ENCODE results near the gene CREB5.

The CREB5 gene

GRCh38 chr7:28411876-28412662 lies at the start of gene CREB5:
CREB5 (plus strand) TSS chr7:28412518; CDS start chr7:28412915, 397 bp downstream.
- Histone ChIP-seq H3K9me3 (ENCODE audit: control insufficient read depth in 2 of 2, low read length in 2 of 2) (no peaks in the 10 kb centered on the region), H3K27me3 (ENCODE audit: control insufficient read depth in 1 of 2, insufficient read depth in 2 of 2, low read length in 2 of 2) (no peaks in the 10 kb centered on the region), H3K4me1 (ENCODE audit: control insufficient read depth, insufficient read depth, low read length) (peaks cover 17% of the 10 kb centered on the region), H3K4me3 (ENCODE audit: low read length in 2 of 2) (peak within 1 kb of the TSS in 1 of 2 donors; percentile 85), H3K27ac (ENCODE audit: low read length) (no peak within 1 kb of the TSS), H3K9ac (ENCODE audit: low read length in 2 of 2) (no peak within 1 kb of the TSS), H3K36me3 (ENCODE audit: control insufficient read depth in 2 of 2, insufficient read depth in 2 of 2, low read length in 2 of 2) (no peaks in the 10 kb centered on the region)

- no peaks in the 10 kb centered on the region for H3K27me3 ChIP-seq (ENCODE audit: control insufficient read depth in 1 of 2, insufficient read depth in 2 of 2, low read length in 2 of 2)
- H3K27ac ChIP-seq (ENCODE audit: low read length): no peak overlapping the region
- peaks cover 0 to 5% of the 10 kb centered on the region in 2 donors for H3K9me3 ChIP-seq (ENCODE audit: control insufficient read depth in 2 of 2, low read length in 2 of 2)
- no peak overlapping the region for H3K9ac ChIP-seq (ENCODE audit: low read length in 2 of 2)
- H3K36me3 ChIP-seq (ENCODE audit: control insufficient read depth in 2 of 2, insufficient read depth in 2 of 2, low read length in 2 of 2): no peaks in the 10 kb centered on the region
- no peaks in the 10 kb centered on the region for H3K4me1 ChIP-seq (ENCODE audit: control insufficient read depth, insufficient read depth, low read length)
- H3K4me3 ChIP-seq (ENCODE audit: low read length in 2 of 2): no peak overlapping the region
These were observed 49.5 kb upstream of the CREB5 start for GRCh38 chr7:28362812-28363211.

- Histone ChIP-seq H3K4me1 (ENCODE audit: control insufficient read depth, insufficient read depth, low read length) (no peaks in the 10 kb centered on the region), H3K27me3 (ENCODE audit: control insufficient read depth in 1 of 2, insufficient read depth in 2 of 2, low read length in 2 of 2) (peaks cover 0 to 3% of the 10 kb centered on the region in 2 donors), H3K9me3 (ENCODE audit: control insufficient read depth in 2 of 2, low read length in 2 of 2) (peaks cover 0 to 5% of the 10 kb centered on the region in 2 donors), H3K4me3 (ENCODE audit: low read length in 2 of 2) (no peak overlapping the region), H3K36me3 (ENCODE audit: control insufficient read depth in 2 of 2, insufficient read depth in 2 of 2, low read length in 2 of 2) (no peaks in the 10 kb centered on the region), H3K9ac (ENCODE audit: low read length in 2 of 2) (no peak overlapping the region), H3K27ac (ENCODE audit: low read length) (no peak overlapping the region)
These were observed 48.2 kb upstream of the CREB5 start for GRCh38 chr7:28364082-28364481.

- H3K4me3 ChIP-seq (ENCODE audit: low read length in 2 of 2): no peak overlapping the region
- H3K27ac ChIP-seq (ENCODE audit: low read length): no peak overlapping the region
- H3K27me3 ChIP-seq (ENCODE audit: control insufficient read depth in 1 of 2, insufficient read depth in 2 of 2, low read length in 2 of 2): peaks cover 0 to 3% of the 10 kb centered on the region in 2 donors
These were observed 42.8 kb upstream of the CREB5 start for GRCh38 chr7:28369523-28369922.

GRCh38 chr7:28371846-28372245 lies 40.5 kb upstream of the CREB5 start:
- Histone ChIP-seq H3K4me1 (ENCODE audit: control insufficient read depth, insufficient read depth, low read length) (no peaks in the 10 kb centered on the region), H3K9ac (ENCODE audit: low read length in 2 of 2) (no peak overlapping the region), H3K36me3 (ENCODE audit: control insufficient read depth in 2 of 2, insufficient read depth in 2 of 2, low read length in 2 of 2) (no peaks in the 10 kb centered on the region), H3K27me3 (ENCODE audit: control insufficient read depth in 1 of 2, insufficient read depth in 2 of 2, low read length in 2 of 2) (peaks cover 0 to 3% of the 10 kb centered on the region in 2 donors), H3K27ac (ENCODE audit: low read length) (no peak overlapping the region), H3K4me3 (ENCODE audit: low read length in 2 of 2) (no peak overlapping the region), H3K9me3 (ENCODE audit: control insufficient read depth in 2 of 2, low read length in 2 of 2) (no peaks in the 10 kb centered on the region)

More at GRCh38 chr7:28369523-28369922, 42.8 kb upstream of the CREB5 start:
- Histone ChIP-seq H3K4me1 (ENCODE audit: control insufficient read depth, insufficient read depth, low read length) (no peaks in the 10 kb centered on the region), H3K9me3 (ENCODE audit: control insufficient read depth in 2 of 2, low read length in 2 of 2) (no peaks in the 10 kb centered on the region), H3K36me3 (ENCODE audit: control insufficient read depth in 2 of 2, insufficient read depth in 2 of 2, low read length in 2 of 2) (no peaks in the 10 kb centered on the region), H3K9ac (ENCODE audit: low read length in 2 of 2) (no peak overlapping the region)

GRCh38 chr7:28373990-28374389 lies 38.3 kb upstream of the CREB5 start:
- Histone ChIP-seq H3K9ac (ENCODE audit: low read length in 2 of 2) (no peak overlapping the region), H3K4me1 (ENCODE audit: control insufficient read depth, insufficient read depth, low read length) (no peaks in the 10 kb centered on the region), H3K4me3 (ENCODE audit: low read length in 2 of 2) (no peak overlapping the region), H3K27me3 (ENCODE audit: control insufficient read depth in 1 of 2, insufficient read depth in 2 of 2, low read length in 2 of 2) (no peaks in the 10 kb centered on the region), H3K27ac (ENCODE audit: low read length) (no peak overlapping the region), H3K36me3 (ENCODE audit: control insufficient read depth in 2 of 2, insufficient read depth in 2 of 2, low read length in 2 of 2) (no peaks in the 10 kb centered on the region), H3K9me3 (ENCODE audit: control insufficient read depth in 2 of 2, low read length in 2 of 2) (no peaks in the 10 kb centered on the region)

- H3K36me3 ChIP-seq (ENCODE audit: control insufficient read depth in 2 of 2, insufficient read depth in 2 of 2, low read length in 2 of 2): no peaks in the 10 kb centered on the region
- H3K9ac ChIP-seq (ENCODE audit: low read length in 2 of 2): no peak overlapping the region
- no peaks in the 10 kb centered on the region for H3K4me1 ChIP-seq (ENCODE audit: control insufficient read depth, insufficient read depth, low read length)
- H3K4me3 ChIP-seq (ENCODE audit: low read length in 2 of 2): no peak overlapping the region
- H3K27me3 ChIP-seq (ENCODE audit: control insufficient read depth in 1 of 2, insufficient read depth in 2 of 2, low read length in 2 of 2): no peaks in the 10 kb centered on the region
- no peak overlapping the region for H3K27ac ChIP-seq (ENCODE audit: low read length)
- no peaks in the 10 kb centered on the region for H3K9me3 ChIP-seq (ENCODE audit: control insufficient read depth in 2 of 2, low read length in 2 of 2)
These were observed 36.6 kb upstream of the CREB5 start for GRCh38 chr7:28375729-28376128.

GRCh38 chr7:28376634-28377033 lies 35.7 kb upstream of the CREB5 start:
- Histone ChIP-seq H3K9me3 (ENCODE audit: control insufficient read depth in 2 of 2, low read length in 2 of 2) (no peaks in the 10 kb centered on the region), H3K27ac (ENCODE audit: low read length) (no peak overlapping the region)

GRCh38 chr7:28378574-28379149 lies 33.7 kb upstream of the CREB5 start:
- no peaks in the 10 kb centered on the region for H3K4me1 ChIP-seq (ENCODE audit: control insufficient read depth, insufficient read depth, low read length)
- H3K27ac ChIP-seq (ENCODE audit: low read length): no peak overlapping the region
- no peak overlapping the region for H3K9ac ChIP-seq (ENCODE audit: low read length in 2 of 2)
- H3K36me3 ChIP-seq (ENCODE audit: control insufficient read depth in 2 of 2, insufficient read depth in 2 of 2, low read length in 2 of 2): no peaks in the 10 kb centered on the region
- no peaks in the 10 kb centered on the region for H3K9me3 ChIP-seq (ENCODE audit: control insufficient read depth in 2 of 2, low read length in 2 of 2)
- no peaks in the 10 kb centered on the region for H3K27me3 ChIP-seq (ENCODE audit: control insufficient read depth in 1 of 2, insufficient read depth in 2 of 2, low read length in 2 of 2)
- H3K4me3 ChIP-seq (ENCODE audit: low read length in 2 of 2): no peak overlapping the region

More at GRCh38 chr7:28376634-28377033, 35.7 kb upstream of the CREB5 start:
- H3K4me1 ChIP-seq (ENCODE audit: control insufficient read depth, insufficient read depth, low read length): no peaks in the 10 kb centered on the region
- no peaks in the 10 kb centered on the region for H3K36me3 ChIP-seq (ENCODE audit: control insufficient read depth in 2 of 2, insufficient read depth in 2 of 2, low read length in 2 of 2)
- no peak overlapping the region for H3K4me3 ChIP-seq (ENCODE audit: low read length in 2 of 2)
- H3K9ac ChIP-seq (ENCODE audit: low read length in 2 of 2): no peak overlapping the region
- no peaks in the 10 kb centered on the region for H3K27me3 ChIP-seq (ENCODE audit: control insufficient read depth in 1 of 2, insufficient read depth in 2 of 2, low read length in 2 of 2)

- Histone ChIP-seq H3K27ac (ENCODE audit: low read length) (no peak overlapping the region), H3K4me3 (ENCODE audit: low read length in 2 of 2) (no peak overlapping the region), H3K36me3 (ENCODE audit: control insufficient read depth in 2 of 2, insufficient read depth in 2 of 2, low read length in 2 of 2) (no peaks in the 10 kb centered on the region)
These were observed 30.9 kb upstream of the CREB5 start for GRCh38 chr7:28381466-28381865.

GRCh38 chr7:28382144-28382543 lies 30.2 kb upstream of the CREB5 start:
- H3K27me3 ChIP-seq (ENCODE audit: control insufficient read depth in 1 of 2, insufficient read depth in 2 of 2, low read length in 2 of 2): no peaks in the 10 kb centered on the region
- H3K4me3 ChIP-seq (ENCODE audit: low read length in 2 of 2): no peak overlapping the region
- no peak overlapping the region for H3K9ac ChIP-seq (ENCODE audit: low read length in 2 of 2)
- no peaks in the 10 kb centered on the region for H3K36me3 ChIP-seq (ENCODE audit: control insufficient read depth in 2 of 2, insufficient read depth in 2 of 2, low read length in 2 of 2)
- no peak overlapping the region for H3K27ac ChIP-seq (ENCODE audit: low read length)
- no peaks in the 10 kb centered on the region for H3K9me3 ChIP-seq (ENCODE audit: control insufficient read depth in 2 of 2, low read length in 2 of 2)
- no peaks in the 10 kb centered on the region for H3K4me1 ChIP-seq (ENCODE audit: control insufficient read depth, insufficient read depth, low read length)

More at GRCh38 chr7:28381466-28381865, 30.9 kb upstream of the CREB5 start:
- no peak overlapping the region for H3K9ac ChIP-seq (ENCODE audit: low read length in 2 of 2)
- no peaks in the 10 kb centered on the region for H3K9me3 ChIP-seq (ENCODE audit: control insufficient read depth in 2 of 2, low read length in 2 of 2)
- H3K4me1 ChIP-seq (ENCODE audit: control insufficient read depth, insufficient read depth, low read length): no peaks in the 10 kb centered on the region
- H3K27me3 ChIP-seq (ENCODE audit: control insufficient read depth in 1 of 2, insufficient read depth in 2 of 2, low read length in 2 of 2): no peaks in the 10 kb centered on the region

Measured in stomach smooth muscle (tissue), 2 donors.